Ovary (tissue), 9 donors: ENCODE data around the gene CHD5. TPM values are rescaled to one million over a fixed set of nuclear protein-coding genes. Genes with fewer than 3 reads are reported as not detected.

Experiments
- DNase-seq, 5 donors: peaks; one replicate each; pipeline ENCODE4 v3.0.0-alpha.2; 2019 to 2020
- H3K27ac ChIP-seq, 2 donors: fragments of 200-600 bp; one replicate each; pipeline versions ENCODE4 v1.5.1 to v1.8.0; 2019 to 2022
- H3K27me3 ChIP-seq: fragments of 200-600 bp; one replicate; pipeline ENCODE4 v1.8.0; 2022
- H3K36me3 ChIP-seq: fragments of 200-600 bp; sonication (generic); one replicate; pipeline ENCODE4 v1.5.1; 2019
- H3K4me1 ChIP-seq: one replicate; pipeline ENCODE4 v1.8.1; 2013; ENCODE audit warnings: mild to moderate bottlenecking, moderate library complexity; ENCODE audit not compliant: insufficient read depth
- H3K4me3 ChIP-seq: fragments of 200-600 bp; sonication (generic); one replicate; pipeline ENCODE4 v1.5.1; 2017
- H3K9me3 ChIP-seq, 2 donors: fragments of 200-600 bp in 1 of 2; sonication (generic) in 1 of 2; one replicate each; pipeline versions ENCODE4 v1.5.1 to v1.8.1; 2013 to 2019; ENCODE audit warnings: mild to moderate bottlenecking in 1 of 2, moderate library complexity in 1 of 2
- EP300 ChIP-seq: sonication (generic); formaldehyde crosslinking; IDR thresholded peaks from one replicate; pipeline ENCODE4 v1.6.1; 2017; ENCODE audit warnings: antibody characterized with exemption
- POLR2A ChIP-seq: fragments of 450-650 bp; IDR thresholded peaks from one replicate; pipeline ENCODE4 v1.6.1; 2017; ENCODE audit warnings: antibody characterized with exemption, mild to moderate bottlenecking, moderate library complexity
- WGBS, 3 donors: extraction: QIAGEN DNeasy Blood & Tissue Kit in 1 of 3; methylation state at CpG; one replicate each; pipeline versions ENCODE4 v1.1.5 to v1.1.7; 2013 to 2017; 5-methylcytosine and 5-hydroxymethylcytosine counted together
- intact Hi-C, 4 donors: fragments of 100-400 bp; cut with DNase I; formaldehyde crosslinking; loops; one replicate each; pipeline versions ENCODE4 v1.11.0 to v1.15.1; 2022 to 2023
- polyA plus RNA-seq, 2 donors: library from polyadenylated mRNA; stranded (reverse); fragments of 200-250 nt in 1 of 2; fragments of 350-450 nt in 1 of 2; fragmentation: Illumina TruSeq in 1 of 2; extraction: RNeasy Lipid Tissue Mini Kit (QIAGEN cat#74804) in 1 of 2; gene quantifications; one replicate each; pipeline ENCODE4 v1.2.3, GENCODE V29; 2013 to 2014
- total RNA-seq, 7 donors: library from RNA; depleted of rRNA in 2 of 7; stranded (reverse); fragments of >200 nt in 2 of 7; fragmentation: NEBNext Ultra II Directional in 3 of 7; extraction: Animal tissue kit (Norgen Biotek cat#: 25700) in 3 of 7; gene quantifications; one replicate each; pipeline versions ENCODE4 v1.1.0 to v1.2.4, GENCODE V29; 2016 to 2023
- TF ChIP-seq, protein P1 (sequence below), 3 donors: fragments of 450-650 bp in 2 of 3; fragments of 200-600 bp in 1 of 3; IDR thresholded peaks; one replicate each; pipeline versions ENCODE4 v1.5.1 to v1.8.0; 2016 to 2022; ENCODE audit warnings: antibody characterized with exemption in 3 of 3, mild to moderate bottlenecking in 1 of 3
- donor health status: DM: no; HTN: no; CAD: no; lungs with moderate emphysema.
- donor health status: DM: no; HTN: no; CAD: no.
- donor health status: Bipolar disorder and iron deficiency.
- donor health status: DM: yes; HTN: yes; CAD: no.
- donor health status: DM: no; HTN: no; CAD: no.
- donor health status: DM: yes; HTN: yes; CAD: no.

Gene CHD5
- total and polyA plus RNA-seq, 9 donors = under 0.01 to 0.54 (median 0.23) TPM

DNA sequence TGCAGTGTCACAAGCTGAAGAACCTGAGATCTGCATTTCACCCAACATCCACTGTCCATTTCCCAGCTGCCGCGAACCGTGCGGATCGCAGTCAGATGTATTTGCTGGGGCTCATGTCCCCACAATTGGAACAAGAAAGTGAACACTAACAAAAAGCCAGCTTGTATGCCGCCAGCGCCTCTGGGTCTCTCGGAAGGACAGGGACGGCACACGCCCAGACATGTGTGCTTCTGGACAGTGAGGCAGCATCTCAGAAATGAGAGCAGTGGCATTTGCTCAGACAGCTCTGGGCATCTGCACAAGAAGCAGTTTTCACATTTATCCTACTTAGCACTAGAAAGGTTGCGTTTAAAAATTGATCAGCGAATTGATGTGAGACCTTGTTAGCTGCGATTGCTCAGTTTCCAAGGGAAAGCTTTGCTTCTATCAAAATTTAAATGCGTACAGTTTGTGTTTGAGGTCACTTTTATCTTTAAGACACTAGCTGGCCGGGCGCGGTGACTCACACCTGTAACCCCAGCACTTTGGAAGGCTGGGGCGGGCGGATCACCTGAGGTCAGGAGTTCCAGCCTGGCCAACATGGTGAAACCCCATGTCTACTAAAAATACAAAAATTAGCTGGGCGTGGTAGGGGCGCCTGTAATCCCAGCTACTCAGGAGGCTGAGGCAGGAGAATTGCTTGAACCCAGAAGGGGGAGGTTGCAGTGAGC lies 105.8 kb downstream of the CHD5 start:
- TF ChIP-seq, protein P1, sequence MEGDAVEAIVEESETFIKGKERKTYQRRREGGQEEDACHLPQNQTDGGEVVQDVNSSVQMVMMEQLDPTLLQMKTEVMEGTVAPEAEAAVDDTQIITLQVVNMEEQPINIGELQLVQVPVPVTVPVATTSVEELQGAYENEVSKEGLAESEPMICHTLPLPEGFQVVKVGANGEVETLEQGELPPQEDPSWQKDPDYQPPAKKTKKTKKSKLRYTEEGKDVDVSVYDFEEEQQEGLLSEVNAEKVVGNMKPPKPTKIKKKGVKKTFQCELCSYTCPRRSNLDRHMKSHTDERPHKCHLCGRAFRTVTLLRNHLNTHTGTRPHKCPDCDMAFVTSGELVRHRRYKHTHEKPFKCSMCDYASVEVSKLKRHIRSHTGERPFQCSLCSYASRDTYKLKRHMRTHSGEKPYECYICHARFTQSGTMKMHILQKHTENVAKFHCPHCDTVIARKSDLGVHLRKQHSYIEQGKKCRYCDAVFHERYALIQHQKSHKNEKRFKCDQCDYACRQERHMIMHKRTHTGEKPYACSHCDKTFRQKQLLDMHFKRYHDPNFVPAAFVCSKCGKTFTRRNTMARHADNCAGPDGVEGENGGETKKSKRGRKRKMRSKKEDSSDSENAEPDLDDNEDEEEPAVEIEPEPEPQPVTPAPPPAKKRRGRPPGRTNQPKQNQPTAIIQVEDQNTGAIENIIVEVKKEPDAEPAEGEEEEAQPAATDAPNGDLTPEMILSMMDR (IDR thresholded peaks at IDR 0.05) = no peak
- TF ChIP-seq POLR2A (no peak), EP300 (no peak)
- peaks cover 2% of the 10 kb centered on the region for H3K4me1 ChIP-seq
- DNase-seq = no peak
- H3K4me3 ChIP-seq = no peak overlapping the region
- 95 to 98% (median 96%) methylated on average over 21 of the region's 21 CpGs for WGBS, 3 donors
- H3K9me3 ChIP-seq = no peaks in the 10 kb centered on the region
- no peaks in the 10 kb centered on the region for H3K36me3 ChIP-seq
- H3K27ac ChIP-seq = no peak overlapping the region
- intact Hi-C loops = loop anchor here in 1 of 4 donors (5.0 kb wide), 1 partner anchor 1103 kb away; no protein-coding TSS in a partner anchor
- H3K27me3 ChIP-seq = no peaks in the 10 kb centered on the region

DNA sequence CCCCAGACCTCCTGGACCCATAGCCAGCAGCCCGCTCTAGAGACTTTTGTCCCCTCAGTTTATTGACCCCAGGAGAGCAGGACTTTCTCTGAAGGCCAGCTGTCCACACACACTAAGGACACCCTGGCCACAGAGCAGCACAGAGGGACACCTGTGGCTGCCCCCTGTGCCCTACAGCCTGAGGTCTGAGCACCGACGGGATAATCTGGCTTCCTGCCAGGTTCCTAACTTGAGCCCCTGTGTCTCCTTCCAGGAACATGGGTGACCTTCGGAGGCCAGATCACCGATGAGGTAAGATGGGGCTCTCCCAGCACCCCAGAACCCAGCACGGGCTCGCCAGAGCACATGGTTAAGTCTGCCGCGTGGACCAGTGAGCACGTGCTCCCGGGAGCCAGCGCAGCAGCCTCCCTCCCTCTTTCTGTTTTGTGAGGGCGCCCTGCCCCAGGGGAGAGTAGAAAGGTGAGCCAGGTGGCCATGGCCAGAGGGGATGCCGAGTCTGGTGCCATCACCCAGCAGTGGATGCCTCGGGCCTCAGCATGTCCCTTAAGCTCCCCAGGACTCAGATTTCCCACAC lies 106.6 kb downstream of the CHD5 start:
- Histone ChIP-seq H3K9me3 (no peaks in the 10 kb centered on the region), H3K27me3 (no peaks in the 10 kb centered on the region), H3K27ac (no peak overlapping the region), H3K4me3 (no peak overlapping the region), H3K36me3 (no peaks in the 10 kb centered on the region), H3K4me1 (peaks cover 2% of the 10 kb centered on the region)
- WGBS, 3 donors = 91 to 93% (median 91%) methylated on average over 15 of the region's 15 CpGs
- intact Hi-C loops = loop anchor here in 1 of 4 donors (5.0 kb wide), 1 partner anchor 1104 kb away; no protein-coding TSS in a partner anchor
- TF ChIP-seq POLR2A (no peak), EP300 (no peak)
- TF ChIP-seq, protein P1 (IDR thresholded peaks at IDR 0.05) = no peak
- DNase-seq = no peak

- Histone ChIP-seq H3K9me3 (no peaks in the 10 kb centered on the region), H3K27me3 (no peaks in the 10 kb centered on the region), H3K4me3 (no peak overlapping the region), H3K4me1 (peaks cover 2% of the 10 kb centered on the region), H3K27ac (no peak overlapping the region), H3K36me3 (no peaks in the 10 kb centered on the region)
- 90 to 93% (median 92%) methylated on average over 17 of the region's 17 CpGs for WGBS, 3 donors
- intact Hi-C loops = loop anchor here in 1 of 4 donors (5.0 kb wide), 1 partner anchor 1104 kb away; no protein-coding TSS in a partner anchor
- TF ChIP-seq EP300 (no peak), POLR2A (no peak)
- TF ChIP-seq, protein P1 (IDR thresholded peaks at IDR 0.05) = no peak
- DNase-seq = no peak
Observed at GRCh38 chr1:6072774-6073479, 107.2 kb downstream of the CHD5 start.

GRCh38 chr1:6071219-6071618 lies 108.9 kb downstream of the CHD5 start:
- Histone ChIP-seq H3K27me3 (no peaks in the 10 kb centered on the region), H3K36me3 (no peaks in the 10 kb centered on the region), H3K27ac (no peak overlapping the region), H3K4me1 (peaks cover 2% of the 10 kb centered on the region), H3K9me3 (no peaks in the 10 kb centered on the region), H3K4me3 (no peak overlapping the region)
- DNase-seq = no peak
- 45 to 81% (median 59%) methylated on average over 13 of the region's 13 CpGs for WGBS, 3 donors
- TF ChIP-seq EP300 (no peak), POLR2A (no peak)
- TF ChIP-seq, protein P1 (IDR thresholded peaks at IDR 0.05) = no peak
- intact Hi-C loops = loop anchor here in 1 of 4 donors (5.0 kb wide), 1 partner anchor 1106 kb away; no protein-coding TSS in a partner anchor
